Measurements from ENCODE around the gene LENG1.

Gene LENG1

DNA sequence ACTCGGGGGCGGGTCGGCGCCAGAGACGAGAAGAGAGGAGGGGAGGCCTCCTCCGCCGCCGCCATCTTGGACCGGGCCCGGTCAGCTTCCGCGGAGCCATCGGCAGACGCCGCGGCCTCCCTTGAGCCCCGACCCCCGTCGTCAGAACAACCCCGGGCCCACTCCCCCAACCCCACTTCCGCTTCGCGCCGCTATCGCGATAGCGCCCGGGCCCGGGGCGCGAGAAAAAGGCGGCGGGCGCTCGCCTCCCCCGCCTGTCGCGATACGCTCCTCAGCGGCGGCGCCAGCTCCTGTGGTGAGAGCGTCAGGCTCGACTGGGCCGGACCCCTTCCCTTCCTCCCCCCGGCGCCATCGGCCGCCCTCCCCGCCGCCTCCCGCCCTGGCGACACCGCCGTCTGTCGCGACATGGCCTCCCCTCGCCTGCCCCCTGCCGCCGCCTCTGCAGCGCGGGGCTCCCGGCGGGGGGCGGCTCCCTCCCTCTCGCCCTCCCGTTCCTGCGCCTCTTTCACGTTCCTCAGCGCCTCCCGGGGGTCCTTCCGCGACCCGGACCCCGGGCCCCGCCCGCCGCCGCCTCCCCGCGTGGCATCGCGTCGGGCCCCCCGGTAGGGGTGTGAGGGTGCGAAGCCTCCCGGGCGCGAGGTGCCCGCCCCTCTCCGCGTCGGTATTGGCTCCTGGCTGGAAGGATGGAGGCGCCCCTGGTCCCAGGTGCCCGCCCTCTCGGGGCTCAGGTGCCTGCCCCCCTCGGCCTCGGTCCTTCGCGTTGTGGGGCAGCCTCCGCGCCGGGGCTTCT lies 21.6 kb downstream of the LENG1 start, which contains the start of gene CNOT3:
Gene CNOT3, plus strand, starts transcription at position 64 of the 790 bp plus-strand sequence. CDS start 5,217 bp downstream, outside the sequence.
- DNase-seq, result no peak

DNA sequence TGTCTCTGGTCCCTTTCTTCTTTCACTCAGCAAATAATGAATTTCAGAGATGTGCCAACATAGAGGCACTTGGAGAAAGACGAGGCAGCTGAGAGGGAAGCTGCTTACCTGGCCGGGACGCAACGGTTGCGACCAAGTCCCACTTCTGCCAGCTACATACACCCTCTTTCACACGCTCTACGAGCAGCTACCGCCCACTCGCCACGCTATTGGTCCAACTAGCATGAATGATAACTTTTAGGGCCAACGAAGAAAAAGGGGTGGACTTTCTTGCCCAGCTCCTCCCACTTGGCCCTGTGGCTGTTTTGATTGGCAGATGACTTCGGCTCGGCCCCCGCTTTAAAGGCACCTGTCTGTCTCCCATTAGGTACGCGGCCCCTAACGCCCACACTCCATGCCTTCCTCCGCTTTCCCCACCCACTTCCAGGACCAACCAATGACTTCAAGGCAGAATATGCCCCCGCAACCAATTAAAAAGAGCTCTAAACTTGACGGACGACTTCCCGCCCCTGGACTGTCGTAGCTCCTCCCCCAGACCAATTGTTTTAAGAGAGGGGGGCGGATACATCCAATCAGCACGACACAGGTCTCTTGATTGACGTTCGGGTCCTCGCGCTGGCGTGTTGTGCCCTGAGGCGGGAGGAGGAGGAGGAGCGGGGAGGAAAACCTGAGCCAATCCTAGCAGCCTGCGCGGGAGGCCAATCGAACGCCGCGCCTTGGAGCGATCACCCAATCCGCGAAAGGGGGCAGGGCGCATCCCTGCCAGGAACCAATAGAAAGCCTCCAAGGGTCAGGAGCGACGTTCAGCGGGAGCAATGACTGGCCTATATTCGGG lies 22.4 kb downstream of the LENG1 start:
- peak; percentile 100 for DNase-seq

DNA sequence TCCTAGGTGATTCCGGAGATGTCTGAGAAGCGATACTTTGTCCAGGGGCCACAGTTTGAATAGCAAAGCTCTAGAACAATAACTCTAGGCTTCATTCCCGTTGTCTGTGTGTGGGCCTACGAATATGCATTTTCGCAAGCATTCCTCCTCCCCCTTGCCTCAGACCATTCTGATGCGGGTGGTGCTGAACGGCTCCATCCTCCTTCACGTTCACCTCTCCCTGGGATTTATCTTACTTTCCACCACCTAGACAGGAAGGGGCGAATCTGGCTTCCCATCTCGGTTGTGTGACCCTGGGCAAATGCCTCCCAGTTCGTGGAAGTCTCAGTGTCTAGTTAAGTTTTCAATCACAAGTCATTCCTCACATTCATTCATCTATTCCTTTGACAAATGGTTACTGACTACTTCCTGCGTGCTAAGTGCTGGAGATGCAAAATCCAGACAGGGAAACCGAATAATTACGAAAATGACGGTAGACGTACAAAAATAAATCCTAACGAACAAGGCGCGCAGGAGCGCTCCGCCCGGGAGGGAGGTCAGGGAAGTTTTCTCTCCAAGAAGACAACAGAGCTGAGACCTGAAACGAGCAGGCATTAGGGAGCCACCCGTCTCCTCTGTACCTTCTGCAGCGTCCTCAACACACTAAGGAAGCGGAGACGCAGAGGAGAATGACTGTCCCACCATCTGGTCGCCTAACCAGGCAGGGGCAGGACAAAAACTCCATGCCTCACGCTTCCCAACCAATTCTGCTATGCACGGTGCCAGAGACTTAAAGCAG lies 23.2 kb downstream of the LENG1 start:
- DNase-seq, result no peak

DNA sequence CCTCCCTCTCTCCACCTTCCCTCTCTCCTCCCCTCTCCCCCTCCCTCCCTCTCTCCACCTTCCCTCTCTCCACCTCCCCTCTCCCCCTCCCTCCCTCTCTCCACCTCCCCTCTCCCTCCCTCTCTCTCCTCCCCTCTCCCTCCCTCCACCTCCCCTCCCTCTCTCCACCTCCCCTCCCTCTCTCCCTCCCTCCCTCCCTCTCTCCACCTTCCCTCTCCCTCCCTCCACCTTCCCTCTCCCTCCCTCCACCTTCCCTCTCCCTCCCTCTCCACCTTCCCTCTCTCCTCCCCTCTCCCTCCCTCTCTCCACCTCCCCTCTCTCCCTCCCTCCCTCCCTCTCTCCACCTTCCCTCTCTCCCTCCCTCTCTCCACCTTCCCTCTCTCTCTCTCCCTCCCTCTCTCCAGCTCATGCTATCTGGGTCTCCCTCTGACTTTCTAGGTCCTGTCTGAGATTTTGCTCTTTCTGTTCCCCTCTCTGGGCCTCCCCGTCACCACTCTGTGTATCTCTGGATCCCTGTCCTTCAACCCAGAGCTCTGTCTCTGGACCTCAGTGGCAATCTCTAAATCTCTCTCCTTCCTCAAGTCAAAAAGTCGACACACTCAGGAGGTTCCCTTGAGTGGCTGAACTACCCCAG lies 25.4 kb downstream of the LENG1 start:
- no peak for DNase-seq

DNA sequence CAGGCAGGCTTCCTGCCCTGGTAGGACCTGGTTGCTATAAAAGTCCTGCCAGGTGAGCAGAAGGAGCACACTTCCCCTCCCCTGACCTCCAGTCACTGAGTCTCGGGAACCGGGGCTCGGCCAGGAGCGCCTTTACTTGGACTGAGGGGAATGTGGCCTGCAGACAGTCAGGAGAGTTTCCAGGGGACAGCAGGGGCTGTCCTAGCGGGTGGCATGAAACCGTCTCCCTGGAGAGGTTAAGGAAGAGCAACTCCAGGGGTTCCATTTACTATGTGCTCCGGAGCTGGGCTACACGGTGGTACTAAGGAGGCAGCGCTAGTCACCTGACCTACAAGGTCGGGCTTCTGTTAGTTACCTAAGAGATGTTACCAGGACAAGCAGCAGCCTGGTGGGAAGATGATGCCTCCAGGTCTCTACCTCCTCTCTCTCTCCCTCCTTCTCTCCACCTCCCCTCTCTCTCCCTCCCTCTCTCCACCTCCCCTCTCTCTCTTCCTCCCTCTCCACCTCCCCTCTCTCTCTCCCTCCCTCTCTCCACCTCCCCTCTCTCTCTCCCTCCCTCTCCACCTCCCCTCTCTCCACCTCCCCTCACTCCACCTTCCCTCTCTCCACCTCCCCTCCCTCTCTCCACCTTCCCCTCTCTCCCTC lies 26.1 kb downstream of the LENG1 start:
- no peak for DNase-seq

DNA sequence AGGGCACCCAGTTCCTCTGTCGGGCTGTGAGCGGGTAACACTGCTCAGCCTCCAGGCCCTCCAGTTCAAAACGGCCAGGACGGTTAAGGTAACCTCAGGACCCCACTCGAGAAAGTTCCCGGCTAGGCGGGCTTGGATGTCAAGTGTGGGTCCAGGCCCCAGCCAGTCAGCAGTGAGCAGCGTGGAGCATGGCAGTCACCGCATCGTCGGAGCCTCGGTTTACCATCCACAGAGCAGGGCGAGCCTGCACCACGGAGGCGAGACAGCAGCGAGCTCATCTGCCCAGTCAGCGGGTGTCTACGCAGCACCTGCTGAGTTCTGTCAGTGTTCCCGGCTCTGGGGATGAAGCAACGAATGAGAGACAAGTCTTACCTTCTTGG lies 29.9 kb downstream of the LENG1 start:
- DNase-seq, result no peak

DNA sequence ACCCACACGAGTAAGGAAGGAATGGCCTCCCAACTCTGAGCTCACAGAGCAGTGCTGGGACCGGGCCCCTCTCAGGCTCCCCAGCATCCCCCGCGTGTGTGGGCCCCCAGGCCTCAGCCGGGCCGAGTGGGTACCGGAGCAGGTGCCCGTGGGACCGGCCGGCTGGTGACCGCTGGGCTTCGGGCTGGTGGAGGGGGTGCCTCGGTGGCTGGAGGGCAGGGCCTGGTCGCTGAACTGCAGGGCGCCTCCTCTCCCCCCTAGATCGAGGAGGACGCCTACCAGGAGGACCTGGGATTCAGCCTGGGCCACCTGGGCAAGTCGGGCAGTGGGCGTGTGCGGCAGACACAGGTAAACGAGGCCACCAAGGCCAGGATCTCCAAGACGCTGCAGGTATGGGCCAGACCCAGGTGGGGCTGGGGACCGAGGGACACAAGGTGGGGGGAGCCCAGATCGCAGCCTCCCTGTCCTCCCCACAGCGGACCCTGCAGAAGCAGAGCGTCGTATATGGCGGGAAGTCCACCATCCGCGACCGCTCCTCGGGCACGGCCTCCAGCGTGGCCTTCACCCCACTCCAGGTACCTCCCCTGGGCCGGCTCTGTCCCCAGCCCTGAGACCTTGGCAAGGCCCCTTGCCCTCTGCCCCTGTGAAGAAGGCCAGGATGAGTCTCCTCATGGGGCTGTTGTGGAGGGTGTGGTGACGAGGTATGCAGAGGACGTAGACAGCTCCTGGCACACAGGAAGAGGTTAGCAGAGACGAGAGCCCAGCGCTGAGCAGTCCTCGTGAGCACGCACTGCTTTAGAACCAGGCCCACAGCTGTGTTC lies 30.5 kb downstream of the LENG1 start:
- DNase-seq, result no peak

DNA sequence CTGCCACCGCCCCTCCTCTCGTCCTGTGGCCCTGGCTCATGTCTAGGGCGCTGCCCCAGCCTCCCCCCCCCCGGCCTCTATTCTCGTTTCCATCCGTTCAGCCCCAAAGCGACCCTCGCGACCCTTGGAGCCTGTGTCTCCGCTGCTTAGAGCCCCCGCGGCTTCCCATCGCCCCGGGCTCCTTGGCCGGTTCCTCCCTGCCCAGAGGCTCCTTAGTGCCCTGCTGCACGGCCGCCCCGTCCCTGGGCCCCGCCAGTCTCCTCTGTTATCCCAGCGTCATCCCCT lies 31.1 kb downstream of the LENG1 start:
- DNase-seq, result no peak

DNA sequence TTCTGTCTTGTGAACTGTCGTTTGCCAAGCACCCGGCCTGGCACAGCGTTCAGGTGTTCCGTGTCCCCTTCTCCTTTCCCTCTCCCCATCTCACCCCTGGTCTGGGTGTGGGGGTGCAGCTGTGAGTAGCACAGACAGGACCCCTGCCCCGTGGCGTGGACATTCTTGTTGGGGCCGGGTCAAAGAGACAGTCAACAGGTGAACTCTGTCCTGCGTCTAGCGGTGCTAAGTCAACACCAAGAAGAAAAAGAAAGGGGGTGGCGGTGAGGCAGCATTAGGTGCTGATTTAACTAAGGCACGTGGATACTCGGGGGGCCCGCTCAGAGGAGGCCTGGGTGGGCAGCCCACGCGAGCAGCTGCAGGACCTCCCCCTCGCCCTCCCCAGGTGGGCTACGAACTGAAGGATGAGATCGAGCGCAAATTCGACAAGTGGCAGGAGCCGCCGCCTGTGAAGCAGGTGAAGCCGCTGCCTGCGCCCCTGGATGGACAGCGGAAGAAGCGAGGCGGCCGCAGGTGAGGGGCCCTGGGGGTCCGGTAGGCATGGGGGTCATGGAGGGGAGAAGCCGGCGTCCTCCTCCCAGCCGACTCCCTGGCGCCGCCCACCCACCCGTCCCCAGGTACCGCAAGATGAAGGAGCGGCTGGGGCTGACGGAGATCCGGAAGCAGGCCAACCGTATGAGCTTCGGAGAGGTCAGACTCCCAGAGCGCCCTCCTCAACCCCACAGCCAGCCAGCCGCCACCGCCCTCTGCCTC lies 31.7 kb downstream of the LENG1 start:
- no peak for DNase-seq

DNA sequence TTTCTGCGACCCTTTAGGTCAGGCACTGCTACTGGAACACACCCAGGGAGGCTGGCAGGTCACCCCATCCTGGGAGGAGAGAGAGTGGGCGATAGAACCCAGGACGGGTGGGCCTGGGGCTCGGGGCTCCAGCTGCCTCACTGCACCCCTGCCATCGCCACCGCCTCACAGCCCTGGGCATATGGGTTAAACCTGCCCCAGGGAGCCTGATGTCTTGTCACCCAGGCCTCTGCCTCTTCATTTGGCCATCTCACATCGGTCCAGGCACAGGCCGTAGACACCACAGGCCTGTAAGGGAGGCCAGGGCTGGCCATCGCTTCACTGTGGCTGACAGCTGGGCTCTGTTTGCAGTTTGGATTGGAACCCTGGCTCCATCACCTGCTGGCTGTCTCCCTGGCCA lies 33.8 kb downstream of the LENG1 start:
- no peak for DNase-seq

DNA sequence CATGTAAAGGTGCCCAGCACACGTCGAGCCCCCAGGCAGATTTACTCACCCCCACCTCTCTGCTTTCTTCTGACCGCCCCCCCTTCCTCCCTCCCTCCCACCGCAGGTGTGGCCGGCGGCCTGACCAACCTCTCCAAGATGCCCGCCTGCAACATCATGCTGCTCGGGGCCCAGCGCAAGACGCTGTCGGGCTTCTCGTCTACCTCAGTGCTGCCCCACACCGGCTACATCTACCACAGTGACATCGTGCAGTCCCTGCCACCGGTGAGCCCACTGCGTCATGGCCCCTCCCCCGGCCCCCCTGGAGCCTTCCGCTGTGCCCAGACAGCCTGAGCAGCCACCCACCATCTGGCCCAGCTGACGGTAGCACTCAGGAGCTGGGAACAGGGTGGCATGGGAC lies 35.1 kb downstream of the LENG1 start:
- DNase-seq, result no peak

DNA sequence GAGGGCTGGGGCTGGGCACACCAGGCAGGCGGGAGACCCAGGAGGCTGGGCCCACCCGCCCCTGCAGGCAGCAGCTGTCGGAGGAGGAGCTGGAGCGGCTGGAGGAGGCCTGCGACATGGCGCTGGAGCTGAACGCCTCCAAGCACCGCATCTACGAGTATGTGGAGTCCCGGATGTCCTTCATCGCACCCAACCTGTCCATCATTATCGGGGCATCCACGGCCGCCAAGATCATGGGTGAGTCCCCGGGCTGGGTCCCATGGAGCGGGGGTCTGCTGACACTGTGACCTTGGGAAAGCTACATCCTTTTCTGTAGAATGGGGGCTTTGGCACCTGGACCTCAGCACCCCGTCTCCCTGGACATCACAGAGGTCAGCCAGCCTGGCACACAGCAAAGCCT lies 35.8 kb downstream of the LENG1 start:
- no peak for DNase-seq

DNA sequence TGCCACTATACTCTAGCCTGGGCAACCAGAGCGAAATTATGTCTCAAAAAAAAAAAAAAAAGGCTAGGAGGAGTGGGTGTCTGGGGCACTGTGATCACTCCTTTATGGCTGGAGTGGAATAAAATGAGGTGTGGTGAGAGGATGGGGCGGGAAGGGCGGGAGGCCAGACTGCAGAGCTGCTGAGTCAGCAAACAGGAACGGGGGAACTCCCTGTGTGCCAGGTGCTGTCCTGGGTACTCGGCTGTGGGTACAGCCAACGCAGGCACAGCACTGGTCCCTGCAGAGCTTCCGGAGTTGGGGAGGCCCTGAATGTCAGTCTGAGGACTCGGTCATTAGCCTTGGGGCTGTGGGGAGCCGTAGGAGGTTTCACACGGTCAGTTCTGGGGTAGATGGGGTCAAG lies 38.3 kb downstream of the LENG1 start:
- DNase-seq, result no peak

DNA sequence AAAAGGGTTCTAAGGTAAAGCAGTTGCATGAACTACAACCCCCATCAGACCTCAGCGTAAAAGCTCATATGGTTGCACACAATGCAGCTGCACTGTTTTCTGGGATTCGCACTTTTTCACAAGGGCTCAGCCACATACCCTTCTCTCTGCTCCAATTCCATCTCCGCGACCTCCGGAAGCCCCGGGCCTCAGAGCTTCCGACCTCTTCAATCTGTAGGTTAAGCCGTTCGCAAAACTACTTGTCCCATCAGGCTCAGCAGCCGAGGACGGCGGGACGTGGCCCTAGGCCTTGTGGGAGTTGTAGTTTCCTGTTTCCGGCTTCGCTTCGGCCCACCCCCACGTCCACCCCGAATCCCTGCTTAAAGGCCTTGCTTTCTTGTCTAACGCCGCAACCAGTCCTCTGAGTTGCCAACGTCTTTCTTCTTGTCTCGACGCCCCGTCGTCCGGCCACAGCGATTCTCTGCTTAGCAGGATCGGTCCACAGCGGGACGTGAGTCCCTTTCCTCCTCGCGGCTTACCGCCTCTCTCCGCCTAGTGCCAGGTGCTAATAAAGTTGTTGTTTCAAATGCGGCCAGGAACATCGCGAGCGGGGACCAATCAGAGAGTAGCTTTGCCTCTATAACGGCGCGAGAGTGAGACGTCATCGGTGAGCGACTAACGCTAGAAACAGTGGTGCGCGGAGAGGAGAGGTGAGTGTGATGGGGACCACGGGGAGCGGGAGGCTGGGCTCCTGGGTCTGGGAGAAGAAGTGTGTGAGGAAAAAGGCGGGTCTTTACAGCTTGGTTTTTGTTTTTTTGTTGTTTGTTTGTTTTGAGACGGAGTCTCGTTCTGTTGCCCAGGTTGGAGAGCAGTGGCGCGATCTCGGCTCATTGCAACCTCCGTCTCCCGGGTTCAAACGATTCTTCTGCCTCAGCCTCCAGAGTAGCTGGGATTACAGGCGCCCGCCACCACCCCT lies 44.1 kb downstream of the LENG1 start, which contains the start of the genes PRPF31 and TFPT:
Gene PRPF31, plus strand, starts transcription at position 646 of the 955 bp plus-strand sequence. CDS start 2,525 bp downstream, outside the sequence.
Gene TFPT, minus strand, starts transcription at position 549 of the 955 bp plus-strand sequence. Its CDS starts 388 bp downstream, at position 161.
- DNase-seq, result peak; percentile 95

DNA sequence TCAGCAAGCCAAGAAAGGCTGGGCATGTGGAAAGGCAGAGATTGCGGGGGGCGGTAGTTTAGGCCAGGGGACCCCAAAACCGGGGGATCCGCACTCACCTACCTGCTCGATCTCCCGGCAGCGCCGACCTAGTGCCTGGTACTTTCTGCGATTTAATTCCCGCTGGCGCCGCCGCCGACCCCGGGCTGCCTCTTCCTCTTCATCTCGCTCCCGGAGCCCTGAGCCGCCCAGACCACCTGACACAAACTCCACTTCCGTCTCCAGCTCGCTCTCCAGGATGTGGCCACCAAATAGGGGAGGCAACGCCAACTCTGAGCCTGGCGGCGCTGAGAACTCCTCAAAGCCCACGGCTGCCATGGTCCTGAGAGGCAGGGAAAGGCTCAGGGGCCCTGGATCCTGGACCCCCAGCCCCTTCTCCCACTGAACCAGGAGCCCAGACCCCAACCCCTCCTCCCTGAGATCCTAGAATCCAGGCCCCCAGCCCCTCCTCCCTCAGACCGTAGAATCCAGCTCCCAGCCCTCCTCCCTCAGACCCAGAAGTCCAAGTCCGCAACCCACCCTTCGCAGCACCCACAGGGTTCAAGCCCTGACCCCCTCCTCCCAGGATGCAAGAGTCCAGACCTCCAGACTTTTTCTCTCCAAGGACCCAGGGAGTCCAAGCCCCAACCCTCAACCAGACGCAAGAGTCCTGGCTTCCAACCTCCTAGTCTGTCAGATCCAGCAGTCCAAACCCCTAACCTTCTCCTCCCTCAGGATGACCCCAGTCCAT lies 45.0 kb downstream of the LENG1 start:
- no peak for DNase-seq

DNA sequence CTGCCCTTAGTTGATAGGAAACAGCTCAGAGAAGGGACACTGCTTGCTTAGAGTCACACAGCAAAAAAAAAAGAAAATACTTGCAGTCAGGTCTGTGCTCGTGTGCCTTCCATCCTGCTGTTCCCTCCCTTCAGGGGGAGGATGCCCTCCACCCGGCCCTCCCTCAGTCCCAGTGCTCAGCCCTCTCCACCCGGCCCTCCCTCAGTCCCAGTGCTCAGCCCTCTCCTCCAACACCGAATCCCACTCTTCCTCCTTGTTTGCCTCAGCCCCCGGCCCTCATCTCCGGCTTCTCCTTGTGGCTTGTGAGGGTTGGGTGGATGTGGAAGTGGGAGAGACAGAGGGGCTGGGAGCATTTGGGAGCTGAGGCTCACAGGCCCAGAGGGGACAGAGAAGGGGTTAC lies 49.9 kb downstream of the LENG1 start:
- no peak for DNase-seq

DNA sequence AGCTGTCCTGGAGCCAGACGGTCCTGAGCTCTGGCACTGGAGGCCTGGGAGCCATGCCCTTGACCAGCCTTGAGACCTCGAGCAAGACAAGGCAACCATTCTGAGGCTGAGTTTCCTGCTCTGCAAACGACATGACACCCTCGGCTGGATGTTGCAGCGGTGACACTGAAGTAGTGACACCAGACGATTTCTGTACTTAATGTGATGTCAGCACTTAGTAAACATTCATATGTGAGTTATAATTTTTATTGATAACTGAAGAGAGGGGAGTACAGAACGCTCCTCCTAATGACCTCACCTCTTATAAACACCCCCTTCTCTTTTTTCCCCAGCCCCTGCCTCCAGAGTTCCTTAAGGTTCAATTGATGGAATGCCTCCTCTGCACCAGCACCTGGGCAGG lies 51.0 kb downstream of the LENG1 start:
- DNase-seq, result no peak

DNA sequence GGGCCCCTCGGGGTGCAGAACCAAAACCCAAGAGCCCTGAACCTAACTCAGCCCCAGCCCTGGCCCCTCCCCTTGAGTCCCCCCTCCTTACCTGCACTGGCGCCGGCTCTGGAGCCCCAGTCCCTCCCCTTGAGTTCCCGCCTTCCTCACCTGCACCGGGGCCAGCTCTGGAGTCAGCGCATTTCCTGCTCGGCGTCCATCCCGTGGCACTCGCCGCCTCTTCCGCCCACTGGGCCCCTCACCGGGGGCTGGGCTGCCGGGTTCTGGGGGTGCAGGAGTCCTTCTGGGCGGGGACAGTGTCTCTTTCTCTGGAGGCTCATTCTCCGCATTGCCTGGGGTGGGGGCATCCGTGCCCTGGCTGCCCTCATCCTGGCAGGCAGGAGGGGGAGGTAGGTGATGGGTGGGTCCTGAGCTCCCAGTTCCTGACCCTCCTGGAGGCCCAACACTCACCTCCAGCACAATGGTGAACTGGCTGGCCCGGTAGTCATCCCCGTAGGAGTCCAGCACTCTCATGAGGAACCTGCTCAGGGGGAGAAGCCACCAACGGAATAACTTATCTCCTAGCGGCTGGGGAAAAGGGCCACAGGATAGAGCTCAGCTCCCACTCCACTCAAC lies 51.5 kb downstream of the LENG1 start:
- DNase-seq, result no peak

Data from DMS 273 treated with DMSO at 0.1 percent for 48 hours (cell line).